HEK293 (cell line): ENCODE results near the gene DRD1.

Source experiments
- BCL11A ChIP-seq: fragments of 450-650 bp; formaldehyde crosslinking; IDR thresholded peaks from 2 replicates; pipeline ENCODE4 v1.5.1; 2016; ENCODE audit warnings: low read depth, missing biosample characterization, missing genetic modification characterization
- KLF7 ChIP-seq: fragments of 450-650 bp; formaldehyde crosslinking; IDR thresholded peaks from 2 replicates; pipeline ENCODE4 v1.5.1; 2016; ENCODE audit warnings: missing biosample characterization, missing genetic modification characterization, borderline replicate concordance
- ZBTB11 ChIP-seq: fragments of 450-650 bp; formaldehyde crosslinking; conservative IDR thresholded peaks from 2 replicates; pipeline ENCODE4 v1.5.1; 2016; ENCODE audit warnings: low read depth, missing biosample characterization, missing genetic modification characterization
- ZNF266 ChIP-seq: fragments of 450-650 bp; formaldehyde crosslinking; IDR thresholded peaks from 2 replicates; pipeline ENCODE4 v1.5.1; 2016; ENCODE audit warnings: missing biosample characterization, missing genetic modification characterization, low read depth
- ZNF394 ChIP-seq: fragments of 450-650 bp; formaldehyde crosslinking; IDR thresholded peaks from 2 replicates; pipeline ENCODE4 v1.5.1; 2016; ENCODE audit warnings: missing biosample characterization, missing genetic modification characterization, mild to moderate bottlenecking, moderate library complexity, borderline replicate concordance
- ZNF426 ChIP-seq: fragments of 450-650 bp; formaldehyde crosslinking; IDR thresholded peaks from 2 replicates; pipeline ENCODE4 v1.5.1; 2017; ENCODE audit warnings: missing biosample characterization, missing genetic modification characterization, mild to moderate bottlenecking, inconsistent platforms, moderate library complexity
- ZNF433 ChIP-seq: fragments of 450-650 bp; formaldehyde crosslinking; IDR thresholded peaks from 2 replicates; pipeline ENCODE4 v1.5.1; 2016; ENCODE audit warnings: missing biosample characterization, missing genetic modification characterization, low read depth
- ZNF510 ChIP-seq: fragments of 450-650 bp; formaldehyde crosslinking; IDR thresholded peaks from 2 replicates; pipeline ENCODE4 v1.5.1; 2018; ENCODE audit warnings: mild to moderate bottlenecking, missing genetic modification characterization, missing biosample characterization; ENCODE audit not compliant: insufficient replicate concordance
- ZNF623 ChIP-seq: fragments of 450-650 bp; formaldehyde crosslinking; IDR thresholded peaks from 2 replicates; pipeline ENCODE4 v1.5.1; 2016; ENCODE audit warnings: missing biosample characterization, missing genetic modification characterization
- ZXDB ChIP-seq: fragments of 450-650 bp; formaldehyde crosslinking; IDR thresholded peaks from 2 replicates; pipeline ENCODE4 v1.5.1; 2016; ENCODE audit warnings: missing biosample characterization, missing genetic modification characterization
- TF ChIP-seq, protein P1 (sequence below): fragments of 450-650 bp; formaldehyde crosslinking; IDR thresholded peaks from 2 replicates; pipeline ENCODE4 v1.5.1; 2016; ENCODE audit warnings: missing biosample characterization, missing genetic modification characterization

Gene DRD1

GRCh38 chr5:175390352-175391083 lies 53.5 kb downstream of the DRD1 start (continued):
- TF ChIP-seq, protein P1, sequence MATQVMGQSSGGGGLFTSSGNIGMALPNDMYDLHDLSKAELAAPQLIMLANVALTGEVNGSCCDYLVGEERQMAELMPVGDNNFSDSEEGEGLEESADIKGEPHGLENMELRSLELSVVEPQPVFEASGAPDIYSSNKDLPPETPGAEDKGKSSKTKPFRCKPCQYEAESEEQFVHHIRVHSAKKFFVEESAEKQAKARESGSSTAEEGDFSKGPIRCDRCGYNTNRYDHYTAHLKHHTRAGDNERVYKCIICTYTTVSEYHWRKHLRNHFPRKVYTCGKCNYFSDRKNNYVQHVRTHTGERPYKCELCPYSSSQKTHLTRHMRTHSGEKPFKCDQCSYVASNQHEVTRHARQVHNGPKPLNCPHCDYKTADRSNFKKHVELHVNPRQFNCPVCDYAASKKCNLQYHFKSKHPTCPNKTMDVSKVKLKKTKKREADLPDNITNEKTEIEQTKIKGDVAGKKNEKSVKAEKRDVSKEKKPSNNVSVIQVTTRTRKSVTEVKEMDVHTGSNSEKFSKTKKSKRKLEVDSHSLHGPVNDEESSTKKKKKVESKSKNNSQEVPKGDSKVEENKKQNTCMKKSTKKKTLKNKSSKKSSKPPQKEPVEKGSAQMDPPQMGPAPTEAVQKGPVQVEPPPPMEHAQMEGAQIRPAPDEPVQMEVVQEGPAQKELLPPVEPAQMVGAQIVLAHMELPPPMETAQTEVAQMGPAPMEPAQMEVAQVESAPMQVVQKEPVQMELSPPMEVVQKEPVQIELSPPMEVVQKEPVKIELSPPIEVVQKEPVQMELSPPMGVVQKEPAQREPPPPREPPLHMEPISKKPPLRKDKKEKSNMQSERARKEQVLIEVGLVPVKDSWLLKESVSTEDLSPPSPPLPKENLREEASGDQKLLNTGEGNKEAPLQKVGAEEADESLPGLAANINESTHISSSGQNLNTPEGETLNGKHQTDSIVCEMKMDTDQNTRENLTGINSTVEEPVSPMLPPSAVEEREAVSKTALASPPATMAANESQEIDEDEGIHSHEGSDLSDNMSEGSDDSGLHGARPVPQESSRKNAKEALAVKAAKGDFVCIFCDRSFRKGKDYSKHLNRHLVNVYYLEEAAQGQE = peak; percentile 65; the same call in 1 of the 2 replicates
- TF ChIP-seq ZNF394 (tag by site-specific recombination) (peak; percentile 90), ZNF510 (tag by site-specific recombination) (peak; percentile 27), ZNF623 (tag by site-specific recombination) (peak; percentile 62), KLF7 (no peak), ZNF433 (tag by site-specific recombination) (peak; percentile 48; the same call in 1 of the 2 replicates), ZBTB11 (tag by site-specific recombination) (peak; percentile 77), ZXDB (tag by site-specific recombination) (0 out of 2 replicates have a peak, but pooled peaks have one; percentile 31), BCL11A (tag by site-specific recombination) (no peak), ZNF426 (peak; percentile 89), ZNF266 (0 out of 2 replicates have a peak, but pooled peaks have one; percentile 45)
